K562 (cell line): ENCODE measurements around the gene FYB1. TPM values are rescaled to one million over a fixed set of nuclear protein-coding genes. Genes with fewer than 3 reads are reported as not detected.

ENCODE experiments used
- ATAC-seq: fragments of 200-7000 bp; cut with Tn5 transposase; 3 replicates; pipeline ENCODE4 v1.9.1; 2020; ENCODE audit warnings: moderate library complexity
- BruUV-seq: library from RNA; stranded (reverse); fragments of 400-500 nt; replicated peaks from 2 replicates; lab custom pipeline; 2021; lab: Mats Ljungman, UMichigan
- CTCF ChIA-PET: fragments of 300-600 bp; formaldehyde crosslinking; extraction: SDS; loops from one replicate; lab custom pipeline; 2021; ENCODE audit warnings: low intra/inter-chr PET ratio; lab: Yijun Ruan, JAX
- POLR2A ChIA-PET: fragments of 300-600, 350-650 bp; sonication (Branson Sonifier 250); formaldehyde crosslinking; extraction: SDS; loops from one replicate; lab custom pipeline; 2021; ENCODE audit warnings: antibody characterized with exemption, inconsistent platforms; lab: Yijun Ruan, JAX
- DNase-seq, 4 experiments: peaks; one replicate each; pipeline versions ENCODE4 v3.0.0 to v3.0.0-alpha.2; 2011 to 2018; ENCODE audit warnings: low spot score in 3 of 4, mixed read lengths in 3 of 4; ENCODE audit errors: extremely low read depth in 1 of 4
- FAIRE-seq: peaks from 2 replicates; lab custom pipeline; 2011; peaks lifted over from hg19 to GRCh38; lab: Jason Lieb, UNC
- H2AFZ ChIP-seq: 2 replicates; pipeline ENCODE4 v1.6.0; 2011; ENCODE audit warnings: low read depth, low read length, control low read depth, inconsistent platforms
- H3K27ac ChIP-seq: fragments of 200-600 bp; 3 replicates; pipeline ENCODE4 v1.8.0; 2011; ENCODE audit warnings: low read depth, mild to moderate bottlenecking, control low read depth, inconsistent platforms, low read length, moderate library complexity, mixed read lengths; ENCODE audit errors: extremely low read depth
- H3K27me3 ChIP-seq, 2 experiments: fragments of 300-600 bp in 1 of 2; 2 replicates in 1 of 2; 3 replicates in 1 of 2; pipeline versions ENCODE4 v1.6.0 to v1.8.0; 2011; ENCODE audit warnings: inconsistent platforms in 2 of 2, low read length in 2 of 2, mild to moderate bottlenecking in 1 of 2, mixed read lengths in 1 of 2, moderate library complexity in 1 of 2; ENCODE audit not compliant: control insufficient read depth in 2 of 2, insufficient read depth in 2 of 2
- H3K36me3 ChIP-seq: fragments of 300-600 bp; 3 replicates; pipeline ENCODE4 v1.8.0; 2011; ENCODE audit warnings: mild to moderate bottlenecking, low read length, inconsistent platforms; ENCODE audit not compliant: control insufficient read depth, insufficient read depth
- H3K4me1 ChIP-seq, 2 experiments: fragments of 200-600 bp in 1 of 2; replicated peaks in 1 of 2; 2 replicates in 1 of 2; 3 replicates in 1 of 2; pipeline versions ENCODE4 v1.5.1 to v1.8.0; 2011; ENCODE audit warnings: inconsistent platforms in 2 of 2, low read length in 2 of 2, mild to moderate bottlenecking in 1 of 2, mixed read lengths in 1 of 2, moderate library complexity in 1 of 2; ENCODE audit not compliant: control insufficient read depth in 2 of 2, insufficient read depth in 2 of 2
- H3K4me2 ChIP-seq: 2 replicates; pipeline ENCODE4 v1.6.1; 2011; ENCODE audit warnings: low read length, control low read depth, inconsistent platforms, mixed read lengths; ENCODE audit not compliant: insufficient read depth
- H3K4me3 ChIP-seq: fragments of 200-600 bp; sonication (generic), shearing (Covaris generic); 2 replicates; pipeline ENCODE4 v1.5.1; 2016; ENCODE audit warnings: control low read depth, inconsistent platforms
- H3K79me2 ChIP-seq: fragments of 200-600 bp; 3 replicates; pipeline ENCODE4 v1.8.0; 2011; ENCODE audit warnings: low read length, inconsistent platforms; ENCODE audit not compliant: control insufficient read depth, insufficient read depth
- H3K9ac ChIP-seq, 2 experiments: 2 replicates each; pipeline versions ENCODE4 v1.6.0 to v1.6.1; 2011; ENCODE audit warnings: low read depth in 2 of 2, low read length in 2 of 2, control low read depth in 1 of 2, inconsistent platforms in 1 of 2, mild to moderate bottlenecking in 1 of 2, mixed read lengths in 1 of 2; ENCODE audit not compliant: insufficient read depth in 1 of 2
- H3K9me1 ChIP-seq: one replicate; pipeline ENCODE4 v1.6.0; 2011; ENCODE audit warnings: inconsistent platforms, mild to moderate bottlenecking, low read length, moderate library complexity; ENCODE audit not compliant: control insufficient read depth, insufficient read depth
- H3K9me3 ChIP-seq: replicated peaks from 2 replicates; pipeline ENCODE4 v1.5.1; 2011; ENCODE audit warnings: low read depth, low read length, inconsistent platforms; ENCODE audit not compliant: control insufficient read depth, insufficient read depth
- H4K20me1 ChIP-seq: replicated peaks from 2 replicates; pipeline ENCODE4 v1.6.1; 2011; ENCODE audit warnings: low read length, inconsistent platforms, mixed read lengths; ENCODE audit not compliant: control insufficient read depth, insufficient read depth
- AFF1 ChIP-seq, 2 experiments: fragments of 450-650 bp; IDR thresholded peaks; 2 replicates each; pipeline ENCODE4 v1.6.1; 2018; ENCODE audit warnings: mild to moderate bottlenecking in 2 of 2, low read depth in 1 of 2; ENCODE audit not compliant: partially characterized antibody in 2 of 2
- CTCF ChIP-seq, 3 experiments: IDR thresholded peaks in 2 of 3; conservative IDR thresholded peaks in 1 of 3; 2 replicates each; pipeline ENCODE4 v1.5.1; 2011 to 2012; ENCODE audit warnings: low read length in 3 of 3, mild to moderate bottlenecking in 3 of 3, control low read depth in 2 of 3, improper control_type of control experiment in 1 of 3, inconsistent platforms in 1 of 3, low read depth in 1 of 3, mixed read lengths in 1 of 3, moderate library complexity in 1 of 3; ENCODE audit not compliant: insufficient read depth in 2 of 3
- MAFK ChIP-seq: IDR thresholded peaks from 2 replicates; pipeline ENCODE4 v1.6.1; 2011; ENCODE audit warnings: low read length, improper control_type of control experiment
- RBM39 ChIP-seq: fragments of 200-400 bp; formaldehyde crosslinking; optimal IDR thresholded peaks from 2 replicates; pipeline ENCODE3; 2018; ENCODE audit warnings: low read depth, low read length
- XRCC3 ChIP-seq: fragments of 450-650 bp; IDR thresholded peaks from 2 replicates; pipeline ENCODE4 v1.6.1; 2017; ENCODE audit warnings: mild to moderate bottlenecking, moderate library complexity
- ZNF224 ChIP-seq: sonication (generic); formaldehyde crosslinking; IDR thresholded peaks from 2 replicates; pipeline ENCODE4 v1.8.0; 2022; ENCODE audit warnings: mild to moderate bottlenecking, missing genetic modification reagents
- ZNF23 ChIP-seq: fragments of 250-450 bp; sonication (Bioruptor Pico); IDR thresholded peaks from 2 replicates; pipeline ENCODE4 v1.4.0; 2020; ENCODE audit warnings: mild to moderate bottlenecking
- ZNF518B ChIP-seq: fragments of 250-450 bp; sonication (Bioruptor Pico); IDR thresholded peaks from 2 replicates; pipeline ENCODE4 v1.5.0; 2021; ENCODE audit warnings: mild to moderate bottlenecking, moderate library complexity
- WGBS: fragments of 100-300 bp; shearing (Covaris generic); methylation state at CpG from one replicate; pipeline ENCODE4 v1.1.6; 2016; ENCODE audit warnings: low coverage, mixed read lengths; ENCODE audit not compliant: insufficient coverage; ENCODE audit errors: missing lambda C conversion rate; 5-methylcytosine and 5-hydroxymethylcytosine counted together
- in situ Hi-C: fragments of 300-500 bp; cut with MboI; formaldehyde crosslinking; loops from 4 replicates; pipeline ENCODE4 v1.15.0; 2018; ENCODE audit warnings: inconsistent platforms, mixed read lengths
- intact Hi-C: fragments of 100-400 bp; cut with micrococcal nuclease; formaldehyde crosslinking; loops from 2 replicates; pipeline ENCODE4 v1.14.2; 2022
- polyA plus RNA-seq, 8 experiments: library from polyadenylated mRNA; depleted of rRNA in 4 of 8; stranded (reverse) in 5 of 8; unstranded in 3 of 8; fragments of >200 nt; fragmentation: Nextera tagmentation in 2 of 8; fragmentation: Illumina TruSeq in 1 of 8; extraction: Ambion mirVana in 2 of 8; extraction: Trizol in 1 of 8; gene quantifications; 2 replicates each; pipeline versions ENCODE4 v1.2.1 to v1.2.3, GENCODE V29; 2011 to 2014; ENCODE audit warnings: inconsistent platforms in 1 of 8, missing spikeins in 1 of 8
- total RNA-seq, 7 experiments: library from RNA; depleted of rRNA in 6 of 7; stranded (reverse); fragments of >200 nt in 6 of 7; fragmentation: Illumina TruSeq in 2 of 7; extraction: Trizol in 2 of 7; gene quantifications; 2 replicates each; pipeline versions ENCODE4 v1.2.1 to v1.2.3, GENCODE V29; 2011 to 2021; ENCODE audit warnings: low replicate concordance in 1 of 7

Gene FYB1
- total and polyA plus RNA-seq, 9 of the 15 experiments (the other 6 are each of a cell fraction or from before 2014, with no cell fraction given): 4.7 to 31.5 (median 9.7) TPM

- ATAC-seq (peak; percentile 28), FAIRE-seq (no peak), DNase-seq (peak in 1 of 4 experiments; percentile 40)
- POLR2A ChIA-PET: interaction anchor here (0.7 to 1.3 kb wide), 5 partner anchors 8 to 310 kb away, joined by 3 to 6 read pairs (median 4); no protein-coding TSS in a partner anchor
- Histone ChIP-seq H3K4me1 (peaks cover 31 to 89% of the 10 kb centered on the region in 2 experiments; a peak in 4 of 5 replicates), H2AFZ (peak overlapping the region; percentile 73; the same call in 1 of the 2 replicates), H3K9me1 (no peaks in the 10 kb centered on the region), H4K20me1 (no peaks in the 10 kb centered on the region), H3K36me3 (no peaks in the 10 kb centered on the region), H3K9ac (0 out of 4 replicates have a peak overlapping the region, but pooled peaks of 1 of the 2 experiments have one; percentile 6), H3K79me2 (peaks cover 31% of the 10 kb centered on the region), H3K27ac (peak overlapping the region; percentile 75), H3K4me3 (no peak overlapping the region), H3K9me3 (no peaks in the 10 kb centered on the region), H3K27me3 (no peaks in the 10 kb centered on the region), H3K4me2 (peak overlapping the region; percentile 66)
- CTCF ChIA-PET: no interaction called here
- no TSS peak for BruUV-seq
- intact Hi-C loops: loop anchor here (2.0 kb wide), 1 partner anchor 17 kb away; no protein-coding TSS in a partner anchor
- in situ Hi-C loops: no loop called here
- 14% methylated on average over 6 of the region's 6 CpGs for WGBS
- TF ChIP-seq XRCC3: no peak
- TF ChIP-seq ZNF23 (CRISPR knock-in tag): no peak
- TF ChIP-seq ZNF224: no peak
- TF ChIP-seq ZNF518B (CRISPR knock-in tag): no peak
- TF ChIP-seq RBM39: no peak
- TF ChIP-seq CTCF (IDR thresholded peaks at IDR 0.05 in 2 of 3, conservative IDR thresholded peaks at IDR 0.05 in 1 of 3; ENCODE audit: insufficient read depth in 2 of 3, low read depth in 1 of 3, low read length in 3 of 3): no peak
- TF ChIP-seq MAFK: no peak
- TF ChIP-seq AFF1 (IDR thresholded peaks at IDR 0.05; ENCODE audit: low read depth in 1 of 2, partially characterized antibody in 2 of 2): no peak
Measured at GRCh38 chr5:39193553-39194465, 25.6 kb downstream of the FYB1 start.
